MM.1S (cell line): ENCODE measurements around the gene DLG5.

ENCODE experiments used
- DNase-seq: peaks from one replicate; pipeline ENCODE4 v3.0.0-alpha.2; 2015
- H2AFZ ChIP-seq: fragments of 300-600 bp; sonication (generic); 2 replicates; pipeline ENCODE4 v1.6.0; 2016; ENCODE audit warnings: antibody characterized with exemption, low read length
- H3F3A ChIP-seq: fragments of 300-600 bp; sonication (generic); 2 replicates; pipeline ENCODE4 v1.6.1; 2016; ENCODE audit warnings: mild to moderate bottlenecking, antibody characterized with exemption, low read length, moderate library complexity, mixed read lengths; ENCODE audit not compliant: insufficient read depth
- H3K27ac ChIP-seq: fragments of 300-600 bp; sonication (generic); 2 replicates; pipeline ENCODE4 v1.5.1; 2016; ENCODE audit warnings: mild to moderate bottlenecking, low read length
- H3K27me3 ChIP-seq: fragments of 300-600 bp; sonication (generic); replicated peaks from 2 replicates; pipeline ENCODE4 v1.6.0; 2016; ENCODE audit warnings: low read length; ENCODE audit not compliant: insufficient read depth
- H3K36me3 ChIP-seq: fragments of 300-600 bp; sonication (generic); replicated peaks from 2 replicates; pipeline ENCODE4 v1.6.1; 2016; ENCODE audit warnings: mild to moderate bottlenecking, low read length, mixed read lengths; ENCODE audit not compliant: insufficient read depth
- H3K4me1 ChIP-seq: fragments of 300-600 bp; sonication (generic); 2 replicates; pipeline ENCODE4 v1.6.1; 2016; ENCODE audit warnings: low read length, mixed read lengths
- H3K4me2 ChIP-seq: fragments of 300-600 bp; sonication (generic); 2 replicates; pipeline ENCODE4 v1.6.0; 2016; ENCODE audit warnings: low read depth, low read length
- H3K4me3 ChIP-seq: fragments of 300-600 bp; sonication (generic); 2 replicates; pipeline ENCODE4 v1.5.1; 2016; ENCODE audit warnings: low read length, mixed read lengths
- H3K79me2 ChIP-seq: fragments of 300-600 bp; sonication (generic); 2 replicates; pipeline ENCODE4 v1.6.1; 2016; ENCODE audit warnings: mixed run types, low read length, mixed read lengths
- H3K9ac ChIP-seq: fragments of 300-600 bp; sonication (generic); 2 replicates; pipeline ENCODE4 v1.6.1; 2016; ENCODE audit warnings: low read length, mixed read lengths
- H3K9me2 ChIP-seq: fragments of 300-600 bp; sonication (generic); replicated peaks from 2 replicates; pipeline ENCODE4 v1.6.1; 2016; ENCODE audit warnings: mild to moderate bottlenecking, low read length, mixed read lengths; ENCODE audit not compliant: insufficient read depth
- H3K9me3 ChIP-seq: fragments of 300-600 bp; sonication (generic); replicated peaks from 2 replicates; pipeline ENCODE4 v1.6.1; 2016; ENCODE audit warnings: mild to moderate bottlenecking, low read length, mixed read lengths; ENCODE audit not compliant: insufficient read depth
- H4K20me1 ChIP-seq: fragments of 300-600 bp; sonication (generic); 2 replicates; pipeline ENCODE4 v1.6.1; 2016; ENCODE audit warnings: mild to moderate bottlenecking, low read length, moderate library complexity, mixed read lengths; ENCODE audit not compliant: insufficient read depth
- EZH2 ChIP-seq: fragments of 300-600 bp; sonication (generic); optimal IDR thresholded peaks from 2 replicates; pipeline ENCODE3; 2017; ENCODE audit warnings: low read depth, mild to moderate bottlenecking, antibody characterized with exemption, low read length, mixed read lengths
- EZH2phosphoT487 ChIP-seq: fragments of 300-600 bp; sonication (generic); IDR thresholded peaks from 2 replicates; pipeline ENCODE4 v1.6.1; 2018; ENCODE audit warnings: antibody characterized with exemption, low read length
- TF ChIP-seq, protein P1 (sequence below): fragments of 300-600 bp; sonication (generic); IDR thresholded peaks from 2 replicates; pipeline ENCODE4 v1.5.1; 2016; ENCODE audit warnings: antibody characterized with exemption, low read length, mixed read lengths

Gene DLG5

DNA sequence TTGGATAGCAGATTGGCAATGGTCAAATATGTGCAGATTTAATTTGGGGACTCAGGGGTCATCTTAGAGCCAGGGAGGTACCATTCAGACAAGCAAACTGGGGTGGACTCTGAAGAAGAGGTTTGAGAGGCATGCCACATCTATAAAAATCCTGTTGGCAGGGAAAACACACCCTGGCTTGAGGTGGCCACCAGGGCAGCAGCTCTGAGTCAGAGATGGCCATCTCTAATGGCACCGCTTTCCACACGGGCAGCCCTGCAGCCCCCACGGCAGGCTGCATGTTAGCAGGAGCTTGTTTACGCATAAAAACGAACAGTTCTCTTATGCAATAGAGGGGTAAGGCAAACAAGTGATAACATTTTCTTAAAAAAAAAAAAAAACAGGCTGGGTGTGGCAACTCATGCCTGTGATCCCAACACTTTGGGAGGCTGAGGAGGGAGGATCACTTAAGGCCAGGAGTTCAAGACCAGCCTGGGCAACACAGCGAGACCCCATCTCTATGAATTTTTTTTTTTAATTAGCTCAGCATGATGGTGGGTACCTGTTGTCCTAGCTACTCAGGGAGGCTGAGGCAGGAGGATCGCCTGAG is 14.9 kb downstream of the DLG5 start:
- H3K27me3 ChIP-seq, result no peaks in the 10 kb centered on the region
- peaks cover 77% of the 10 kb centered on the region for H3K79me2 ChIP-seq
- no peaks in the 10 kb centered on the region for H3K9me2 ChIP-seq
- no peak for TF ChIP-seq EZH2phosphoT487
- no peak for TF ChIP-seq EZH2
- TF ChIP-seq, protein P1, sequence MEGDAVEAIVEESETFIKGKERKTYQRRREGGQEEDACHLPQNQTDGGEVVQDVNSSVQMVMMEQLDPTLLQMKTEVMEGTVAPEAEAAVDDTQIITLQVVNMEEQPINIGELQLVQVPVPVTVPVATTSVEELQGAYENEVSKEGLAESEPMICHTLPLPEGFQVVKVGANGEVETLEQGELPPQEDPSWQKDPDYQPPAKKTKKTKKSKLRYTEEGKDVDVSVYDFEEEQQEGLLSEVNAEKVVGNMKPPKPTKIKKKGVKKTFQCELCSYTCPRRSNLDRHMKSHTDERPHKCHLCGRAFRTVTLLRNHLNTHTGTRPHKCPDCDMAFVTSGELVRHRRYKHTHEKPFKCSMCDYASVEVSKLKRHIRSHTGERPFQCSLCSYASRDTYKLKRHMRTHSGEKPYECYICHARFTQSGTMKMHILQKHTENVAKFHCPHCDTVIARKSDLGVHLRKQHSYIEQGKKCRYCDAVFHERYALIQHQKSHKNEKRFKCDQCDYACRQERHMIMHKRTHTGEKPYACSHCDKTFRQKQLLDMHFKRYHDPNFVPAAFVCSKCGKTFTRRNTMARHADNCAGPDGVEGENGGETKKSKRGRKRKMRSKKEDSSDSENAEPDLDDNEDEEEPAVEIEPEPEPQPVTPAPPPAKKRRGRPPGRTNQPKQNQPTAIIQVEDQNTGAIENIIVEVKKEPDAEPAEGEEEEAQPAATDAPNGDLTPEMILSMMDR, result no peak
- peaks cover 26% of the 10 kb centered on the region for H3K4me1 ChIP-seq
- no peaks in the 10 kb centered on the region for H3K36me3 ChIP-seq
- no peak overlapping the region for H3K27ac ChIP-seq
- H3K4me2 ChIP-seq, result no peak overlapping the region
- DNase-seq, result no peak
- H3K9ac ChIP-seq, result no peak overlapping the region
- H3F3A ChIP-seq, result peaks cover 17% of the 10 kb centered on the region
- no peaks in the 10 kb centered on the region for H3K9me3 ChIP-seq
- no peak overlapping the region for H3K4me3 ChIP-seq
- no peaks in the 10 kb centered on the region for H4K20me1 ChIP-seq
- H2AFZ ChIP-seq, result no peak overlapping the region

DNA sequence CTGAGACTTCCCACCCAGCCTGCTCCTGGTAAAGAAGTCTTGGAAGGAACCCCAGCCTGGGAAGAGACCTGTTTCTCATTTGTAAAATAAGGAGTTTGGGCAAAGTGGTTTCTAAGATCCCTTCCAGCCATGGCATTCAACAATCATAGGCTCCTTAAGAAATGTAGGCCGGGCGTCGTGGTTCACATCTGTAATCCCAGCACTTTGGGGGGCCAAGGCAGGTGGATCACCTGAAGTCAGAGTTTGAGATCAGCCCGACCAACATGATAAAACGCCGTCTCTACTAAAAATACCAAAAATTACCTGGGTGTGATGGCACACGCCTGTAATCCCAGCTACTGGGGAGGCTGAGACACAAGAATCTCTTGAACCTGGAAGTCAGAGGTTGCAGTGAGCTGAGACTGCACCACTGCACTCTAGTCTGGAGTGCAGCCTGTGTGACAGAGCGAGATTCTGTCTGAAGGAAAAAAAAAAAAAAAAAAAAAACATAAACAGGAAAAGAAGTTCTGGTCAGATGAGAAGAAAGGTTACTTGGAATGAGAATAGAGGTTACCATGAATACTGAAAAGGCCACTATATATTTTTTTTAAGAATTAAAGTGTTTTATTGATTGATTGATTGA is 15.9 kb downstream of the DLG5 start:
- Histone ChIP-seq H3K4me2 (no peak overlapping the region), H4K20me1 (no peaks in the 10 kb centered on the region), H3K36me3 (no peaks in the 10 kb centered on the region), H3K27ac (no peak overlapping the region), H3K9me2 (no peaks in the 10 kb centered on the region), H2AFZ (no peak overlapping the region), H3K9ac (no peak overlapping the region), H3K79me2 (peaks cover 72% of the 10 kb centered on the region), H3F3A (peaks cover 17% of the 10 kb centered on the region), H3K27me3 (no peaks in the 10 kb centered on the region), H3K4me1 (peaks cover 26% of the 10 kb centered on the region), H3K9me3 (no peaks in the 10 kb centered on the region), H3K4me3 (no peak overlapping the region)
- no peak for TF ChIP-seq EZH2
- TF ChIP-seq EZH2phosphoT487, result no peak
- TF ChIP-seq, protein P1, result no peak
- DNase-seq, result no peak

DNA sequence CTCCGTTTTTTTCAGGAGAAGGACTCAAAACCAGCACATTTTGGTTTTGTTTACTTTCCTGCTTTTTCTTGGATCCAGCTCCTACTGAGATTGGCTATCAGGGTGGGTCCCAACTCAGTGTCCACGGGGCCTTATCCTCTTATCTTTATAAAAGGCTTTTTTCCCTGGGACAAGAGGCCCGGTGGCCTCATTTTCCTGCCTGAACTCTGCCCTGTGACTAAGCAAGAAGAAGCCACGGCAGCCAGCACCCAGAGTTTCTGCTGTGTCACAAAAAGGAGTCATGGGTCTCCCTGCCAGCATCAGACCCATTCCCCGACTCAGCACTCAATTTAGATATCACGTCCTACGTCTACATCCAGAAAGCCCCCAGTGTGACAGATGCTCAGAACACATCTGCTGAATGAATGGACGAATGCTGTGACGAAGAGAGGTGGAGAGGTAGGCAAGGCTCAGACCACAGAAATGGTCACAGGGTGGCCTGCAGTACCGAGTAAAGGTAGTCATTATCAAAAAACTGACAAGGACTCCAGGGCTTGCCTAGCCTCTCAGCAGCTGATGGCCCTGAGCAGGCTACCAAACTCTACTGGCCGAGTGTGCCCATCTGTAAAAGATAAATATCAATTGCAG is 16.7 kb downstream of the DLG5 start:
- H3K9me3 ChIP-seq, result no peaks in the 10 kb centered on the region
- no peak overlapping the region for H3K4me2 ChIP-seq
- DNase-seq, result no peak
- TF ChIP-seq EZH2 (no peak), EZH2phosphoT487 (no peak)
- TF ChIP-seq, protein P1, result no peak
- no peak overlapping the region for H2AFZ ChIP-seq
- peaks cover 17% of the 10 kb centered on the region for H3F3A ChIP-seq
- H3K79me2 ChIP-seq, result peaks cover 70% of the 10 kb centered on the region
- H3K9ac ChIP-seq, result no peak overlapping the region
- no peaks in the 10 kb centered on the region for H3K27me3 ChIP-seq
- no peaks in the 10 kb centered on the region for H3K9me2 ChIP-seq
- H3K36me3 ChIP-seq, result no peaks in the 10 kb centered on the region
- no peaks in the 10 kb centered on the region for H4K20me1 ChIP-seq
- peaks cover 26% of the 10 kb centered on the region for H3K4me1 ChIP-seq
- no peak overlapping the region for H3K4me3 ChIP-seq
- H3K27ac ChIP-seq, result no peak overlapping the region
